T-helper 1 cell treated with Interleukin-12 subunit alpha and Interleukin-12 subunit beta and Interleukin-4 antibody, amounts not matched to agents 30 ng/mL and 1 ng/mL, for 36 hours (primary cell): Measurements from ENCODE around the gene MORN1. TPM values are rescaled to one million over a fixed set of nuclear protein-coding genes. Genes with fewer than 3 reads are reported as not detected.

Source experiments
- intact Hi-C: fragments of 100-400 bp; cut with micrococcal nuclease; formaldehyde crosslinking; loops from one replicate; pipeline ENCODE4 v1.15.1; 2024
- total RNA-seq: library from RNA; stranded (reverse); gene quantifications from 2 replicates; pipeline ENCODE4 v1.2.3, GENCODE V29; 2022

Gene MORN1
- total RNA-seq, 1 donor from 2014 or later: 7.8 TPM

- intact Hi-C loops: no loop called here
Measured at GRCh38 chr1:2283371-2283990, 107.9 kb downstream of the MORN1 start.

- intact Hi-C loops: no loop called here
Measured at GRCh38 chr1:2282556-2283270, 108.6 kb downstream of the MORN1 start.

GRCh38 chr1:2279817-2280216 lies 111.5 kb downstream of the MORN1 start:
- intact Hi-C loops: no loop called here

- intact Hi-C loops: no loop called here
Measured at GRCh38 chr1:2279210-2279639, 112.1 kb downstream of the MORN1 start.

GRCh38 chr1:2278591-2279209 lies 112.7 kb downstream of the MORN1 start:
- intact Hi-C loops: no loop called here

- intact Hi-C loops: no loop called here
Measured at GRCh38 chr1:2277741-2278488, 113.4 kb downstream of the MORN1 start.

- intact Hi-C loops: no loop called here
Measured at GRCh38 chr1:2276803-2277580, 114.4 kb downstream of the MORN1 start.

GRCh38 chr1:2275796-2276536 lies 115.4 kb downstream of the MORN1 start:
- intact Hi-C loops: no loop called here

- intact Hi-C loops: no loop called here
Measured at GRCh38 chr1:2274929-2275475, 116.4 kb downstream of the MORN1 start.

- intact Hi-C loops: no loop called here
Measured at GRCh38 chr1:2274231-2274928, 117.0 kb downstream of the MORN1 start.

GRCh38 chr1:2273401-2274090 lies 117.8 kb downstream of the MORN1 start:
- intact Hi-C loops: no loop called here

GRCh38 chr1:2272686-2273400 lies 118.5 kb downstream of the MORN1 start:
- intact Hi-C loops: no loop called here

- intact Hi-C loops: no loop called here
Measured at GRCh38 chr1:2271841-2272655, 119.3 kb downstream of the MORN1 start.
